Measurements from ENCODE around the gene PKP4.

Gene PKP4

GRCh38 chr2:158500333-158500732 is 43.6 kb downstream of the PKP4 start:
- DNase-seq = no peak

- DNase-seq = no peak
Observed at GRCh38 chr2:158501301-158501700, 44.5 kb downstream of the PKP4 start.

- DNase-seq = no peak
Observed at GRCh38 chr2:158502974-158503373, 46.2 kb downstream of the PKP4 start.

GRCh38 chr2:158504088-158504487 is 47.3 kb downstream of the PKP4 start:
- DNase-seq = no peak

GRCh38 chr2:158505448-158505934 is 48.7 kb downstream of the PKP4 start:
- DNase-seq = no peak

GRCh38 chr2:158507141-158507540 is 50.4 kb downstream of the PKP4 start:
- peak; percentile 89 for DNase-seq

GRCh38 chr2:158507679-158508078 is 50.9 kb downstream of the PKP4 start:
- DNase-seq = no peak

GRCh38 chr2:158509928-158510797 is 53.4 kb downstream of the PKP4 start:
- peak; percentile 52 for DNase-seq

- DNase-seq = no peak
Observed at GRCh38 chr2:158510887-158511286, 54.1 kb downstream of the PKP4 start.

GRCh38 chr2:158511706-158512105 is 55.0 kb downstream of the PKP4 start:
- DNase-seq = no peak

GRCh38 chr2:158512323-158512722 is 55.6 kb downstream of the PKP4 start:
- no peak for DNase-seq

- no peak for DNase-seq
Observed at GRCh38 chr2:158513841-158514240, 57.1 kb downstream of the PKP4 start.

- no peak for DNase-seq
Observed at GRCh38 chr2:158518084-158518483, 61.3 kb downstream of the PKP4 start.

- no peak for DNase-seq
Observed at GRCh38 chr2:158519481-158519880, 62.7 kb downstream of the PKP4 start.

- DNase-seq = no peak
Observed at GRCh38 chr2:158529379-158530259, 72.9 kb downstream of the PKP4 start.

GRCh38 chr2:158530829-158531228 is 74.1 kb downstream of the PKP4 start:
- no peak for DNase-seq

GRCh38 chr2:158533009-158533408 is 76.3 kb downstream of the PKP4 start:
- DNase-seq = no peak

- no peak for DNase-seq
Observed at GRCh38 chr2:158539176-158540005, 82.6 kb downstream of the PKP4 start.

GRCh38 chr2:158542577-158542976 is 85.8 kb downstream of the PKP4 start:
- peak; percentile 42 for DNase-seq

GRCh38 chr2:158543957-158544356 is 87.2 kb downstream of the PKP4 start:
- DNase-seq = no peak

GRCh38 chr2:158544998-158545397 is 88.2 kb downstream of the PKP4 start:
- no peak for DNase-seq

- DNase-seq = no peak
Observed at GRCh38 chr2:158546412-158547144, 89.8 kb downstream of the PKP4 start.

All from activated CD4-positive, alpha-beta T cell treated with anti-CD3 and anti-CD28 coated beads, Interleukin-2, amount 50 U/mL, for 16 hours (primary cell).